ACC112 (cell line): ENCODE measurements around the gene TESMIN.

ENCODE experiments used
- H2AFZ ChIP-seq: fragments of 200-600 bp; sonication (generic); one replicate; pipeline ENCODE4 v1.6.0; 2017; ENCODE audit warnings: antibody characterized with exemption, low read length; ENCODE audit not compliant: unreplicated experiment
- H3K27ac ChIP-seq: fragments of 200-600 bp; sonication (generic); 2 replicates; pipeline ENCODE4 v1.5.1; 2014; ENCODE audit warnings: low read depth, mild to moderate bottlenecking, antibody characterized with exemption, low read length, moderate library complexity
- H3K27me3 ChIP-seq: fragments of 200-600 bp; sonication (generic); 2 replicates; pipeline ENCODE4 v1.6.1; 2014; ENCODE audit warnings: mild to moderate bottlenecking, antibody characterized with exemption, low read length, moderate library complexity, mixed read lengths; ENCODE audit not compliant: insufficient read depth
- H3K36me3 ChIP-seq: fragments of 200-600 bp; sonication (generic); 2 replicates; pipeline ENCODE4 v1.6.1; 2016; ENCODE audit warnings: mild to moderate bottlenecking, antibody characterized with exemption, low read length, moderate library complexity, mixed read lengths; ENCODE audit not compliant: insufficient read depth
- H3K4me1 ChIP-seq: fragments of 200-600 bp; sonication (generic); one replicate; pipeline ENCODE4 v1.6.1; 2016; ENCODE audit warnings: low read length, mixed read lengths; ENCODE audit not compliant: insufficient read depth, unreplicated experiment, control insufficient read depth
- H3K4me3 ChIP-seq: fragments of 200-600 bp; sonication (generic); 2 replicates; pipeline ENCODE4 v1.5.1; 2014; ENCODE audit warnings: mild to moderate bottlenecking, low read depth, low read length
- H3K79me2 ChIP-seq: fragments of 200-600 bp; sonication (generic); one replicate; pipeline ENCODE4 v1.6.0; 2016; ENCODE audit warnings: low read length; ENCODE audit not compliant: control insufficient read depth, unreplicated experiment, insufficient read depth

The TESMIN gene

DNA sequence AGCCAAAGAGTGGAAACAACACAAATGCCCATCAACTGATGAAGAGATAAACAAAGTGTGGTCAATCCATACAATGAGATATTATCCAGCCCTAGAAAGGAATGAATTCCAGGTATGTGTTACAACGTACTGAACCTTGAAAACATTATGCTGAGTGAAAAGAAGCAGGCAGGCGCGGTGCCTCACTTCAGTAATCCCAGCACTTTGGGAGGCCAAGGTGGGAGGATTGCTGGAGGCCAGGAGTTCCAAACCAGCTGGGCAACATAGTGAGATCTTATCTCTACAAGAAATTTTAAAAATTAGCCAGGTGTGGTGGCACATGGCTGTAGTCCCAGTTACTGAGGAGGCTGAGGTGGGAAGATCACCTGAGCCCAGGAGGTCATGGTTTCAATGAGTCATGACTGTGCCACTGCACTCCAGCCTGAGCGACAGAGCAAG is 24.6 kb upstream of the TESMIN start:
- H3K4me3 ChIP-seq = no peak overlapping the region
- H2AFZ ChIP-seq = no peak overlapping the region
- H3K27me3 ChIP-seq = no peaks in the 10 kb centered on the region
- H3K79me2 ChIP-seq = no peaks in the 10 kb centered on the region
- H3K4me1 ChIP-seq = no peaks in the 10 kb centered on the region
- H3K36me3 ChIP-seq = peaks cover 32% of the 10 kb centered on the region
- H3K27ac ChIP-seq = no peak overlapping the region

DNA sequence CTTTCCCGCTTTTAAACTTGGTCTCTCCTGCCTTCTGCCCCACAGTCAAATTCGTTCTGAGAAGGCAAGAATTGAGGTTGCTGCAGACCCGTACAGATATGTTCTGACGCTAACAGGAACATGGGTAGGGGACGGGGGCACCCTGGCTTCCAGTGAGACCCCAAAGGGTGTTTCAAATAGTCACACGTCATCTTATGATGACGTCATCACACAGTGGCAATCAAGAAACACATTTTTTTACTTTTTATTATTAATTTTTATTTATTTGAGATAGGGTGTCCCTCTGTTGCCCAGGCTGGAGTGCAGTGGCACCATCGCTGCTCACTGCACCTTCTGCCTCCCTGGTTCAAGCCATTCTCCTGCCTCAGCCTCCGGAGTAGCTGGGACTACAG is 22.9 kb upstream of the TESMIN start:
- Histone ChIP-seq H3K27me3 (no peaks in the 10 kb centered on the region), H3K79me2 (no peaks in the 10 kb centered on the region), H3K4me1 (no peaks in the 10 kb centered on the region), H3K27ac (no peak overlapping the region), H2AFZ (no peak overlapping the region), H3K36me3 (peaks cover 33% of the 10 kb centered on the region), H3K4me3 (no peak overlapping the region)

DNA sequence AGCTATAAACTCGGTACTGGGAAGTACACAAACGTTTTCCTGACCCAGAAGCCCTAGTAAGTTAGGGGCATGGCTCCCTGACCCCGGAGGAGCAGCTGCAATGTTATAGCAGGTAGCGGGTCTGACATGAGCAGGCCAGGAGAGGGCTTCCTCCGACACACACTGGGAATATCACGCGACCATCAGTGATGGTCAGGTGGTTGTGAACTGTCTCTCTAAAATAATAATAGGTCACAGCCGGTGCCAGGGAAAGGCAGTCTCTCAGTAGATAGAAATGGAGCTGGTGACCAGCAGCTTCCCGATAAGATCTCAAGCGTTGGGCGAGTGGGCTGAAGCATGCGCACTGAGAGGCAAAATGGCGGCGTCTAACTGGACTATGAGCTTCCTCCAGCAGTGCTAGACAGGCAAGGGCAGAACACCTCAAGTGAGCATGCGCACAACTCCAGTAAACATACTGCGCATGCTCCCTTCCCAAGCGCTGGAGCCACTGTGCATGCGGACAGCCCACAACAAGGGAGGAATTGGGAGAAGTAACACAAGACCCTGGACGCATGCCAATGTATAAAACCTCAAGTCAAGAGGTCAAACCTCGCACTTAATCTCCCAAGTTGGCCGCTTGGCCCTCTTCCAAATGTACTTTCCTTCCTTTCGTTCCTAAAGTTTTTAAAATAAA is 22.3 kb upstream of the TESMIN start:
- Histone ChIP-seq H3K4me3 (no peak overlapping the region), H2AFZ (no peak overlapping the region), H3K36me3 (peaks cover 36% of the 10 kb centered on the region)

DNA sequence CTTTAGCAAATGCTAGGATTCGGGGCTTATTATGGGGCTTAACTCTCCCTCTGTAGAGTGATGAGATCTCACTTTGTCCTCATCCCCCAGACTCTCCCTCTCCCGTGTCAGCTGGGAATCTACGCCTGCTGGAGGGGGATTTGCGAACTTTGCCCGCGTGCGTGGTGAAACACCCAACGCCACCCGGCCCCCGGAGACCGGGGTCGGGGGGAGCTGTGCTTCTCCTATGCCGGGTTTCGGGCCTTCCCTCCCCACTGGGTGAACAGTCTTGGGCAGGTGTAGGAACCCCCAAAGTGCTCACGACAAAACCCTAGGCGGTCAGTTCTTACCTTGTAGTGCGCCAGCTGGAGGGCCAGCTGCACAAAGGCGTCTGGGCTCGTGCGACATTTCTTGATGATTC is 21.6 kb upstream of the TESMIN start:
- H3K36me3 ChIP-seq = peaks cover 37% of the 10 kb centered on the region
- no peak overlapping the region for H2AFZ ChIP-seq
- H3K4me1 ChIP-seq = no peaks in the 10 kb centered on the region
- H3K4me3 ChIP-seq = no peak overlapping the region
- no peaks in the 10 kb centered on the region for H3K79me2 ChIP-seq
- H3K27ac ChIP-seq = no peak overlapping the region
- H3K27me3 ChIP-seq = no peaks in the 10 kb centered on the region

More for the DNA sequence above, 22.3 kb upstream of the TESMIN start:
- no peaks in the 10 kb centered on the region for H3K4me1 ChIP-seq
- no peaks in the 10 kb centered on the region for H3K79me2 ChIP-seq
- no peak overlapping the region for H3K27ac ChIP-seq
- H3K27me3 ChIP-seq = no peaks in the 10 kb centered on the region

DNA sequence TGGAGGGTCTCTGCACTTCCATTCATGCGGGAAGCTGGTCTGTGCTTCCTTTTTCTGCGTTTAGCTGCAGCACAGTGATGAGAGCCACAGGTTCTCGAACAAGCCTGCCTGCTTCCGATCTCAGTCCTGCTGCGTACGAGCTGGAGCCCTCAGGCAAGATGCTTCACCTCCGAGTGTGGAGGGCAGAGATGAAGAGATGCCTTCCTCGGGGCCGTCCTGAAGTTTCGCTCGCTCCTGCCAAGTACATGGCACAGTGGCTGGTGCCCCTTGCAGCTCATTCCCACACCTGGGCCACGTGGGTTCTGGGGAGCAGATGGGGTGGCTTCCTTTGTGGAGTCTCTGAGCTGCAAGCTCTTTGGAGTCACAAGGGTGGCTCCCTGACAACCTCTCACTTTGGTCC is 19.5 kb upstream of the TESMIN start:
- no peak overlapping the region for H3K4me3 ChIP-seq
- no peaks in the 10 kb centered on the region for H3K27me3 ChIP-seq
- H2AFZ ChIP-seq = no peak overlapping the region
- H3K4me1 ChIP-seq = no peaks in the 10 kb centered on the region
- no peak overlapping the region for H3K27ac ChIP-seq
- no peaks in the 10 kb centered on the region for H3K79me2 ChIP-seq
- peaks cover 31% of the 10 kb centered on the region for H3K36me3 ChIP-seq

DNA sequence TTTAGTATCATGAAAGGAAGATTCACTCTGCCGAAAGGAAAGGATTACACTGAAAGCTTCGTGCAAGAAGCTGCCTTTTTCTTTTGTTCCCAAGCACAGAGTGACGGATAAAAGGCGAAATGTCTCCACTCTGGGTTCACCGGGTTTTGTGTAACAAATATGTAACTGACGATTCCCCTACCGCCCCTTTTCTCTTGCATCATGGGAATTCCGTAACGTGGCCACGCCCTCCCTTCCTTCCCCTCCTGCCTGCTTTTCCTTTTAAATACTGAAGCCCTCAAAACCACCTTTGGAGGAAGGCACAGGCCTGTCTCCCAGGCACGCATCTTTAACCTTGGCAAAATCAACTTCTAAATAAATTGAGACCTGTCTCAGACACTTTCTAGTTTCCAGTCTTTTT is 16.4 kb upstream of the TESMIN start:
- Histone ChIP-seq H3K27ac (no peak overlapping the region), H3K79me2 (no peaks in the 10 kb centered on the region), H3K36me3 (peaks cover 14% of the 10 kb centered on the region; the same call in 1 of the 2 replicates)

DNA sequence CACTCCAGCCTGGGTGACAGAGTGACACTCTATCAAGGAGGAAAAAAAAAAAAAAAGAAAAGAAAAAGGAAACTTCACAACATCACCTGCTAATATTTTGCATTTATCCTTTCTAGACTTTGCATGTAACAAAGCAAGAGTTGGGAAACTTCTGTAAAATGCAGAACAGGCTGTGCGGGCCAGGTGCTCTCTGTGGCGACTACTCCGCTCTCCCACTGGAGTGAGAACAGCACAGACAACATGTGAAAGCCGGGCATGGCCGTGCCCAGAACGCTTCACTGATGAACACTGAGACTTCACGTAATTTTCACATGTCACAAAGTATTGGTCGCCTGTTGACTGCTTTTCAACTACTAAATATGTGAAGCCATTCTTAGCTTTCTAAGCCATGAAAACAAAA is 15.5 kb upstream of the TESMIN start:
- no peaks in the 10 kb centered on the region for H3K4me1 ChIP-seq
- no peaks in the 10 kb centered on the region for H3K79me2 ChIP-seq
- no peaks in the 10 kb centered on the region for H3K27me3 ChIP-seq
- H3K27ac ChIP-seq = no peak overlapping the region
- no peak overlapping the region for H3K4me3 ChIP-seq
- H2AFZ ChIP-seq = no peak overlapping the region
- peaks cover 14% of the 10 kb centered on the region; the same call in 1 of the 2 replicates for H3K36me3 ChIP-seq

More for the DNA sequence above, 16.4 kb upstream of the TESMIN start:
- Histone ChIP-seq H3K27me3 (no peaks in the 10 kb centered on the region), H3K4me3 (no peak overlapping the region), H3K4me1 (no peaks in the 10 kb centered on the region), H2AFZ (no peak overlapping the region)

DNA sequence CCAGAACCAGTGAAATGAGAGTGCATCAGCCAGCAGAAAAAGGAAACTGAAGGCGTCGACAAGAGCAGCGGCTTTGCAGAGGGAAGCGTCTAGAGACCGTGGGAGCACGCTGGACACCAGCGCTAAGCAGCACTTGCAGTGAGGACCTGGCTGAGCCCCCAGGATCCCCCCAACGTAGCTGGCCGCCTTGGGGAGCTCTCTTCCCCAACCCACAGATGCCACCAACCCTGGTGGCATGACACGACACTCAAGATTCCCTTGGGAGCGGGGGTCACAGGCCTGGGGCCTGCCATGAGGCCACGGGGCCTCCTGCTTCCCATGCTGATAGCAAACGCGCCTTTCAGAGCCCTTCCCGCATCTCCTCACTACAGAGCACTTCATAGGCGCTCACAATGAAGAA is 13.4 kb upstream of the TESMIN start:
- Histone ChIP-seq H3K36me3 (peaks cover 8% of the 10 kb centered on the region; the same call in 1 of the 2 replicates), H3K27me3 (no peaks in the 10 kb centered on the region), H3K27ac (no peak overlapping the region), H3K4me1 (no peaks in the 10 kb centered on the region), H3K4me3 (no peak overlapping the region), H2AFZ (no peak overlapping the region), H3K79me2 (no peaks in the 10 kb centered on the region)

DNA sequence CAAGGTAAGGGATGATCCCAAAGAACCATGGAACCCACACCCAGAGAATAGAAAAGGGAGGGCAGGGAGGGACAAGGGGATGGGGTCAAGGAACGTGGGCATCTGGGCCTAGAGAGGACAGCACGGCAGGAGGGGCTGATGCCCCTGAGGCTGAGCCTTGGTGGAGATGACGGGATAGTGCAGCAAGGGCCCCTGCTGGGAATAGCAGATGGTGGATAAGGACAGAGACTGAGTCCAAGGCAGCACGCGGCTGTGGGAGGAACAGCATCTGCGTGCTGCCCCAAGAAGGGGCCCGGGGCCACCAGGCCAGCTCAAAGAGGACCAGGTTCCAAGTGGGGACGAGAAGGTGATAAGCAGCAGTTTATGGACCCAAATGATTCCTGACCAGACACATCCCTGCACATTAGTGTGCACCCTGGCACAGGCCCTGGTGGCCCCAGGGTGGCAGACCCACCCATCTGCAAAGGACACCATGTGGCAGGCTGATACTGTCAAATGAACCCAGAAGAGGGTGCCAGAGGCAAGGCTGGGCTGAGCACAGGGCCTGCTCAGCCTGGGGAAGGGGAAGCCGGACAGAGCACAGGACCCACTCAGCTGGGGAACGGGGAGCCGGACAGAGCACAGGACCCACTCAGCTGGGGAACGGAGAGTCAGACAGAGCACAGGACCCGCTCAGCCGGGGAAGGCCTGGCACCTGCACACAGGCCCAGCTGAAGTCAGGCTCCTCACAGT is 12.8 kb upstream of the TESMIN start:
- Histone ChIP-seq H3K79me2 (no peaks in the 10 kb centered on the region), H3K36me3 (peaks cover 8% of the 10 kb centered on the region; the same call in 1 of the 2 replicates), H3K27ac (no peak overlapping the region), H3K4me1 (no peaks in the 10 kb centered on the region), H3K27me3 (no peaks in the 10 kb centered on the region), H3K4me3 (no peak overlapping the region), H2AFZ (no peak overlapping the region)

DNA sequence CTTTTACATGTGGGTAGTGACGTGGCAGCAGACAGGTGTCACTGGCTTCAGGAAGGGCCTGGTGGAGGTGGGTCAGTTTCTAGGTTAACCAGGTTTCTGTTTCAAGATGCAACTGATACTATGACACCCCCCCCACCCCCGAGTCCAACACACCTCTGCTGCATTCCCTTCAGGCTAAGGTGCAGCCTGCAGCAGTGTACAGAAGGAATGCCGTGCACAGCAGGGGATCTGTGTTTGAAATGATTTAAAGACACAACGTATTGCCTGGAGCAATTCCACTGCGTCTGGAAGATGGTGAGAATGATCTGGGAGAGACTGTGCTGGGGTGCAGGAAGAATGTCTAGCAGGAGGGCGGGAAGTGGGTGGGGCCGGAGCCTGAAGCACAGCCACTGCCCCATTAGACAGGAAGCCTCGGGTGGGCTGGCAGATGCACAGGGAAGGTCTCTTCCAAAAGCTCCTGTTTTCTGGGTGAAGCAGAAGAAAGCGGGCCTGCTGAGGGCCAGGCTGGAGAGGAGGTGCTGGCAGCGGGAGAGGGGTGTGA is 11.9 kb upstream of the TESMIN start:
- H3K36me3 ChIP-seq = peaks cover 4% of the 10 kb centered on the region; the same call in 1 of the 2 replicates
- no peak overlapping the region for H2AFZ ChIP-seq
- no peaks in the 10 kb centered on the region for H3K79me2 ChIP-seq
- H3K27me3 ChIP-seq = no peaks in the 10 kb centered on the region
- H3K27ac ChIP-seq = no peak overlapping the region
- no peak overlapping the region for H3K4me3 ChIP-seq
- no peaks in the 10 kb centered on the region for H3K4me1 ChIP-seq

DNA sequence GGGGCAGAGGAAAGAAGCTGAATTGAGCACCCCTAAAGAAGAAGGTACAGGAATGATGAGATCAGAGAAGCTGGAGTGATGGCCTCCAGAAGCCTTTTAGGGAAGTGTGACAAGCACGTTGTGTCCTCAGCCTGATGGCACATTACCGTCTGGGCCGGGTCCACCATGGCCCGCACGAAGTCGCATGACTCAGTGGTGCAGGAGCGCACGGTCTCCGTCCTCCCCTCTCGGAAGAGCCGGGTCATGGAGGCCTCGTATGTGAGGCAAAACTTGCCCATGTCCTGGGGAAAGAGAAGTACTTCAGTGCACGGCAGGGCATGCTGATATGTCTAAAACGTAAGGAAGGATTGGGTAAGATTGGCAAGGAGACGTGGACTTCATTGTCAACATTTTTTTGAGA is 11.2 kb upstream of the TESMIN start:
- peaks cover 7% of the 10 kb centered on the region; the same call in 1 of the 2 replicates for H3K36me3 ChIP-seq
- no peak overlapping the region for H2AFZ ChIP-seq
- no peaks in the 10 kb centered on the region for H3K79me2 ChIP-seq
- H3K27me3 ChIP-seq = no peaks in the 10 kb centered on the region
- no peak overlapping the region for H3K4me3 ChIP-seq
- no peak overlapping the region for H3K27ac ChIP-seq
- H3K4me1 ChIP-seq = no peaks in the 10 kb centered on the region
